CD4-positive, alpha-beta T cell treated with Interleukin-15 for 4 hours (primary cell): Measurements from ENCODE around the gene UGT1A3.
"Not testable (repeated sequence)": the region's sequence is repeated elsewhere in the genome, so short reads cannot be mapped to it uniquely, and the experiment has no call there.

Experiments
- DNase-seq: peaks from one replicate; pipeline ENCODE4 v3.0.0-alpha.2; 2020; ENCODE audit warnings: low spot score

Gene UGT1A3

GRCh38 chr2:233728723-233729301 is at the start of gene UGT1A3:
Gene UGT1A3, plus strand, starts transcription at chr2:233729042. Its CDS starts 85 bp downstream, at chr2:233729127.
- no peak for DNase-seq

- no peak for DNase-seq
Measured at GRCh38 chr2:233679196-233679595, 49.6 kb upstream of the UGT1A3 start.

GRCh38 chr2:233680361-233681045 is 48.3 kb upstream of the UGT1A3 start:
- DNase-seq: no peak

GRCh38 chr2:233681521-233682099 is 47.2 kb upstream of the UGT1A3 start, which contains the start of gene UGT1A7:
Gene UGT1A7, plus strand, starts transcription at chr2:233681901. Its CDS starts 37 bp downstream, at chr2:233681938.
- DNase-seq: no peak

GRCh38 chr2:233684640-233685039 is 44.2 kb upstream of the UGT1A3 start:
- no peak for DNase-seq

- no peak for DNase-seq
Measured at GRCh38 chr2:233686928-233687327, 41.9 kb upstream of the UGT1A3 start.

- DNase-seq: no peak
Measured at GRCh38 chr2:233688341-233688740, 40.5 kb upstream of the UGT1A3 start.

- DNase-seq: no peak
Measured at GRCh38 chr2:233689031-233689430, 39.8 kb upstream of the UGT1A3 start.

- no peak for DNase-seq
Measured at GRCh38 chr2:233689501-233689900, 39.3 kb upstream of the UGT1A3 start.

- no peak for DNase-seq
Measured at GRCh38 chr2:233690444-233690843, 38.4 kb upstream of the UGT1A3 start.

GRCh38 chr2:233691443-233692433 is 37.1 kb upstream of the UGT1A3 start:
- DNase-seq: no peak

- no peak for DNase-seq
Measured at GRCh38 chr2:233692648-233693047, 36.2 kb upstream of the UGT1A3 start, which contains the start of gene UGT1A6. Gene UGT1A6, plus strand, starts transcription at chr2:233692890. Its CDS starts 115 bp downstream, at chr2:233693005.

- DNase-seq: no peak
Measured at GRCh38 chr2:233693963-233694362, 34.9 kb upstream of the UGT1A3 start.

- DNase-seq: no peak
Measured at GRCh38 chr2:233698740-233699139, 30.1 kb upstream of the UGT1A3 start.

- no peak for DNase-seq
Measured at GRCh38 chr2:233699424-233700027, 29.3 kb upstream of the UGT1A3 start.

GRCh38 chr2:233700028-233700635 is 28.7 kb upstream of the UGT1A3 start:
- no peak for DNase-seq

GRCh38 chr2:233700842-233701241 is 28.0 kb upstream of the UGT1A3 start:
- DNase-seq: not testable (repeated sequence)

- DNase-seq: no peak
Measured at GRCh38 chr2:233702238-233702637, 26.6 kb upstream of the UGT1A3 start.

- no peak for DNase-seq
Measured at GRCh38 chr2:233705911-233706506, 22.8 kb upstream of the UGT1A3 start.

- no peak for DNase-seq
Measured at GRCh38 chr2:233706720-233707119, 22.1 kb upstream of the UGT1A3 start.
